Neutrophil (primary cell): ENCODE measurements around the gene SNX1.

Source experiments
- H3K27ac ChIP-seq: fragments of 200-600 bp; sonication (generic); 2 replicates; pipeline ENCODE4 v1.5.1; 2016; ENCODE audit warnings: mild to moderate bottlenecking, moderate library complexity
- H3K27me3 ChIP-seq: fragments of 200-600 bp; sonication (generic); 2 replicates; pipeline ENCODE4 v1.6.0; 2016; ENCODE audit warnings: mild to moderate bottlenecking
- H3K36me3 ChIP-seq: fragments of 200-600 bp; sonication (generic); 2 replicates; pipeline ENCODE4 v1.5.1; 2017
- H3K4me1 ChIP-seq, 2 experiments: fragments of 200-600 bp in 1 of 2; sonication (generic) in 1 of 2; 1 replicate in 1 of 2; 2 replicates in 1 of 2; pipeline versions ENCODE4 v1.5.1 to v1.6.1; 2013 to 2016; ENCODE audit warnings: low read depth in 1 of 2, low read length in 1 of 2, mild to moderate bottlenecking in 1 of 2, moderate library complexity in 1 of 2; ENCODE audit not compliant: control insufficient read depth in 1 of 2, insufficient read depth in 1 of 2
- H3K4me3 ChIP-seq, 2 experiments: fragments of 200-600 bp in 1 of 2; sonication (generic) in 1 of 2; 1 replicate in 1 of 2; 2 replicates in 1 of 2; pipeline ENCODE4 v1.5.1; 2013 to 2016; ENCODE audit warnings: low read depth in 1 of 2, low read length in 1 of 2, mild to moderate bottlenecking in 1 of 2, moderate library complexity in 1 of 2
- H3K9me3 ChIP-seq: fragments of 200-600 bp; sonication (generic); 2 replicates; pipeline ENCODE4 v1.5.1; 2016
- TF ChIP-seq, protein P1 (sequence below): fragments of 200-600 bp; sonication (generic); IDR thresholded peaks from 2 replicates; pipeline ENCODE4 v1.5.1; 2016; ENCODE audit warnings: antibody characterized with exemption

Gene SNX1

DNA sequence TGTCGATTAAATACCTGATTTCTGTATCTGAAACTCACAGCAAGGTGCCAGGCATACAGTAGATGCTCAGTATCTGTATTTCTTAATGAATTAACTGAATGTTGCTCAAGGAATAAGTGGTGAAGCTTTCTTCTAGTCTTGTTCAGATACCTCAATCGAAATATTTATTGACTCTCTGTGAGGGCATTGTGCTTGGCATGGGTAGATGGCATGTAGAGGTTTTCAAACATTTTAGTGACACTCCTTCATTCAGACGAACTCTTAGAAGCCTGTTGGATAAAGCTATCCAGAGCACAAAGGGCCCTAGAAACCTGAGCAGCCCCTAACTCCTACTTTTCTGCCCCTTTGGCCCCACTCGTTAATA, 369 bp upstream of the SNX1 start:
- H3K9me3 ChIP-seq, result no peaks in the 10 kb centered on the region
- peak overlapping the region; percentile 87 to 95 for H3K4me3 ChIP-seq
- H3K27me3 ChIP-seq, result no peaks in the 10 kb centered on the region
- TF ChIP-seq, protein P1, sequence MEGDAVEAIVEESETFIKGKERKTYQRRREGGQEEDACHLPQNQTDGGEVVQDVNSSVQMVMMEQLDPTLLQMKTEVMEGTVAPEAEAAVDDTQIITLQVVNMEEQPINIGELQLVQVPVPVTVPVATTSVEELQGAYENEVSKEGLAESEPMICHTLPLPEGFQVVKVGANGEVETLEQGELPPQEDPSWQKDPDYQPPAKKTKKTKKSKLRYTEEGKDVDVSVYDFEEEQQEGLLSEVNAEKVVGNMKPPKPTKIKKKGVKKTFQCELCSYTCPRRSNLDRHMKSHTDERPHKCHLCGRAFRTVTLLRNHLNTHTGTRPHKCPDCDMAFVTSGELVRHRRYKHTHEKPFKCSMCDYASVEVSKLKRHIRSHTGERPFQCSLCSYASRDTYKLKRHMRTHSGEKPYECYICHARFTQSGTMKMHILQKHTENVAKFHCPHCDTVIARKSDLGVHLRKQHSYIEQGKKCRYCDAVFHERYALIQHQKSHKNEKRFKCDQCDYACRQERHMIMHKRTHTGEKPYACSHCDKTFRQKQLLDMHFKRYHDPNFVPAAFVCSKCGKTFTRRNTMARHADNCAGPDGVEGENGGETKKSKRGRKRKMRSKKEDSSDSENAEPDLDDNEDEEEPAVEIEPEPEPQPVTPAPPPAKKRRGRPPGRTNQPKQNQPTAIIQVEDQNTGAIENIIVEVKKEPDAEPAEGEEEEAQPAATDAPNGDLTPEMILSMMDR, result no peak
- peaks cover 66 to 68% of the 10 kb centered on the region in 2 experiments for H3K4me1 ChIP-seq
- peak overlapping the region; percentile 95 for H3K27ac ChIP-seq
- H3K36me3 ChIP-seq, result no peaks in the 10 kb centered on the region

DNA sequence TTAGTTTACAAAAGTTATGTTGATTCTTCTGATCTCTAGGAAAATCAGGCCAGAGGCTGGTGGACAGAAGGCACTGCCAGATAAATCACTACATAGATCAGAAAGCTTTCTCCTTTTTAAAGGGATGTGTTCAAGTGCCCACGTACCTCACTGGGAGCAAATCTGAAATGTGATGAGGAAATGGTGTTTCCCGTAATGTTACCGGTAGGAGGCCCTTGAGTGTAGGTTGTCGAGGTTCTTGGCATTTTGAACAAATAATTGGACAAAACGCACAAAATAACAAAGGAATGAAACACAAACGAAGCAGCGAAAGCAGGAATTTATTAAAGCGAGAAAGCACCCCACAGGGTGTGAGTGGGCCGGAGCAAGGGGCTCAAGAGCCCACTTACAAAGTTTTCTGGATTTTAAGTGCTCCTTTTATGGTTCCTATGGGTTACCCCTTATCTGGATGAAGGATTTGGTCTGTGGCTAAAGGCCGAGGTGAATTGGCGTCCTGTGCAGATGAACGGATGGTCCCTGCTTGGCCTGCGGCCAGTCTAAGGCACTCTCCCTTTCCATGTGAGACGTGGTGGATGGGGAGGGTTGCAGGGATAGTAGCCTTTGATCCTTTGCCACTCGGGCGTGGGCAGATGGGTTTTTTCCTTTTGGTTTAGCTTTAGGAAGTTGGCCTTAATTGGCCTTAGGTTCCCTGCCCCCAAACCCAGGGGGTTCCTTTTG, 1.0 kb downstream of the SNX1 start:
- Histone ChIP-seq H3K9me3 (no peaks in the 10 kb centered on the region), H3K36me3 (no peaks in the 10 kb centered on the region), H3K27me3 (no peaks in the 10 kb centered on the region), H3K4me1 (peaks cover 67 to 69% of the 10 kb centered on the region in 2 experiments), H3K27ac (peak overlapping the region; percentile 95), H3K4me3 (peak overlapping the region; percentile 87 to 95)
- TF ChIP-seq, protein P1, result no peak

DNA sequence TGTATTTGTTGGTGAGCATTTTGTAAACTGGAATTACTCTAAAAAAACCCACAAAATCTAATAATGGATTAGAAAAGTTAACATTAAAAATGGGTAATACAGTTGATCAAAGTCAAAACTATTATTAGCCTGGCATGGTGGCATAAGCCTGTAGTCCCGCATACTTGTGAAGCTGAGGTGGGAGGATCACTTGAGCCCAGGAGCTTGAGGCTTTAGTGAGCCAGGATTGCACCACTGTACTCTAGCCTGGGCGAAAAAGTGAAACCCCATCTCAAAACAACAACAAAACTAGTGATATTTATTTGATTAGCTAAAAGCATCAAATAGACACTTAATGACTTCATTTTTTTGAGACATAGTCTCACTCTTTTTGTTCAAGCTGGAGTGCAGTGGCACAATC, 3.6 kb downstream of the SNX1 start:
- H3K4me3 ChIP-seq, result no peak overlapping the region
- H3K36me3 ChIP-seq, result no peaks in the 10 kb centered on the region
- peaks cover 46 to 48% of the 10 kb centered on the region in 2 experiments for H3K4me1 ChIP-seq
- no peaks in the 10 kb centered on the region for H3K9me3 ChIP-seq
- no peak overlapping the region for H3K27ac ChIP-seq
- H3K27me3 ChIP-seq, result no peaks in the 10 kb centered on the region
- TF ChIP-seq, protein P1, result no peak

DNA sequence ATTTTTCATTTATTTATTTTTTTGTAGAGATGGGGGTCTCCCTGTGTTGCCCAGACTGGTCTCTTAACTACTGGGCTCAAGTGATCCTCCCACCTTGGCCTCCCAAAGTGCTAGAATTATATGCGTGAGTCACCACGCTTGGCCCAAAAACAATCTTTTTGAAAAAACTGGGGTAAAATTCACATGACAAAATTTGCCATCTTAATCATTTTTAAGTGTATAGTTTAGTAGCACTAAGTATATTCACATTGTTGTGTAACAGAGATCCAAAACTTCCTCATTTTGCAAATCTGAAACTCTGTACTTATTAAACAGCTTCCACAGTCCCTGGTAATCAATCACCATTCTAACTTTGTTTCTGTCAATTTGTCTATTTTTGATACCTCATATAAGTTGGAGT, 5.2 kb downstream of the SNX1 start:
- Histone ChIP-seq H3K4me3 (no peak overlapping the region), H3K4me1 (peaks cover 46 to 48% of the 10 kb centered on the region in 2 experiments), H3K36me3 (no peaks in the 10 kb centered on the region), H3K9me3 (no peaks in the 10 kb centered on the region), H3K27me3 (no peaks in the 10 kb centered on the region), H3K27ac (peak overlapping the region; percentile 46)
- TF ChIP-seq, protein P1, result no peak

DNA sequence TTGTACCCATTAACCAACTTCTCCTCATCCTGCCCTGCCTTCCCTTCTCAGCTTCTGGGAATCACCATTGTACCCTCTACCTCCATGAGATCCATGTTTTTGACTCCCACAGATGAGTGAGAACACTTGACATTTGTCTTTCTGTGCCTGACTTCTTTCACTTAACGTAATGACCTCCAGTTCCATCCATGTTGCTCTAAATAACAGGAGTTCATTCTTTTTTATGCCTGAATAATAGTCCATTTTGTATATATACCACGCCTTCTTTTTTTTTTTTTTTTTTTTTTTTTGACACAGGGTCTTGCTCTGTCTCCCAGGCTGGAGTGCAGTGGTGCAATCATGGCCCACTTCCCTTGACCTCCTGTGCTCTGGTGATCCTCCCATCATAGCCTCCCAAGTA, 6.7 kb downstream of the SNX1 start:
- Histone ChIP-seq H3K9me3 (no peaks in the 10 kb centered on the region), H3K27ac (no peak overlapping the region), H3K4me1 (peaks cover 31 to 35% of the 10 kb centered on the region in 2 experiments), H3K36me3 (no peaks in the 10 kb centered on the region), H3K4me3 (no peak overlapping the region), H3K27me3 (no peaks in the 10 kb centered on the region)
- TF ChIP-seq, protein P1, result no peak
